Transverse colon (tissue), 4 donors: ENCODE measurements around the gene MAGI1. TPM values are rescaled to one million over a fixed set of nuclear protein-coding genes. Genes with fewer than 3 reads are reported as not detected.

Experiments
- DNase-seq: peaks from one replicate; pipeline ENCODE4 v3.0.0-alpha.2; 2019
- H3K27ac ChIP-seq, 4 donors: fragments of 200-600 bp; sonication (generic); 2 replicates each; pipeline ENCODE4 v1.5.1; 2016 to 2018; ENCODE audit warnings: inconsistent platforms in 4 of 4
- H3K27me3 ChIP-seq: fragments of 200-600 bp; sonication (generic); 2 replicates; pipeline ENCODE4 v1.5.1; 2017; ENCODE audit warnings: inconsistent platforms
- H3K36me3 ChIP-seq, 4 donors: fragments of 200-600 bp; sonication (generic); 2 replicates each; pipeline ENCODE4 v1.5.1; 2017 to 2019; ENCODE audit warnings: inconsistent platforms in 4 of 4
- H3K4me1 ChIP-seq, 4 donors: fragments of 200-600 bp; sonication (generic); 2 replicates each; pipeline ENCODE4 v1.5.1; 2017 to 2020; ENCODE audit warnings: inconsistent platforms in 4 of 4
- H3K4me3 ChIP-seq, 4 donors: fragments of 200-600 bp; sonication (generic); 1 replicate in 1 of 4; 2 replicates in 3 of 4; pipeline versions ENCODE4 v1.5.1 to v1.6.1; 2017 to 2019; ENCODE audit warnings: inconsistent platforms in 4 of 4
- H3K9me3 ChIP-seq, 2 donors: fragments of 200-600 bp; sonication (generic); 2 replicates each; pipeline ENCODE4 v1.5.1; 2017 to 2019; ENCODE audit warnings: inconsistent platforms in 2 of 2
- EP300 ChIP-seq: sonication (generic); formaldehyde crosslinking; IDR thresholded peaks from one replicate; pipeline ENCODE4 v1.6.1; 2017; ENCODE audit warnings: antibody characterized with exemption, low read depth
- POLR2A ChIP-seq: fragments of 450-650 bp; IDR thresholded peaks from one replicate; pipeline ENCODE4 v1.6.1; 2016; ENCODE audit warnings: antibody characterized with exemption, mild to moderate bottlenecking, moderate library complexity
- POLR2AphosphoS5 ChIP-seq, 3 donors: sonication (generic); formaldehyde crosslinking; IDR thresholded peaks; one replicate each; pipeline ENCODE4 v1.6.1; 2016; ENCODE audit warnings: antibody characterized with exemption in 3 of 3
- WGBS, 2 donors: methylation state at CpG; one replicate each; pipeline ENCODE4 v1.1.5; 2018; ENCODE audit warnings: low coverage in 1 of 2; 5-methylcytosine and 5-hydroxymethylcytosine counted together
- in situ Hi-C, 4 donors: fragments of 200-750 bp; cut with MboI; loops; one replicate each; pipeline versions ENCODE4 v1.15.0 to v1.15.1; 2017; ENCODE audit warnings: low sequenced_read_pairs in 3 of 4, low pct_ligation_motif_present in 1 of 4, low pct_unique_long_range_greater_than_20kb in 1 of 4
- intact Hi-C: fragments of 100-400 bp; cut with DNase I; formaldehyde crosslinking; loops from one replicate; pipeline ENCODE4 v1.15.1; 2023; ENCODE audit warnings: low total_unique reads
- total RNA-seq, 4 donors: library from RNA; depleted of rRNA; stranded (reverse); fragments of >200 nt; gene quantifications; one replicate each; pipeline ENCODE4 v1.1.0, GENCODE V29; 2016
- TF ChIP-seq, protein P1 (sequence below), 5 experiments: fragments of 200-600 bp in 3 of 5; fragments of 450-650 bp in 2 of 5; sonication (generic) in 3 of 5; IDR thresholded peaks; 1 replicate in 2 of 5; 2 replicates in 3 of 5; pipeline ENCODE4 v1.5.1; 2016 to 2017; ENCODE audit warnings: antibody characterized with exemption in 5 of 5, inconsistent platforms in 3 of 5, mild to moderate bottlenecking in 2 of 5, moderate library complexity in 1 of 5

Gene MAGI1
- total RNA-seq, 4 donors from 2014 or later, result 50.8 to 190 (median 67.4) TPM

DNA sequence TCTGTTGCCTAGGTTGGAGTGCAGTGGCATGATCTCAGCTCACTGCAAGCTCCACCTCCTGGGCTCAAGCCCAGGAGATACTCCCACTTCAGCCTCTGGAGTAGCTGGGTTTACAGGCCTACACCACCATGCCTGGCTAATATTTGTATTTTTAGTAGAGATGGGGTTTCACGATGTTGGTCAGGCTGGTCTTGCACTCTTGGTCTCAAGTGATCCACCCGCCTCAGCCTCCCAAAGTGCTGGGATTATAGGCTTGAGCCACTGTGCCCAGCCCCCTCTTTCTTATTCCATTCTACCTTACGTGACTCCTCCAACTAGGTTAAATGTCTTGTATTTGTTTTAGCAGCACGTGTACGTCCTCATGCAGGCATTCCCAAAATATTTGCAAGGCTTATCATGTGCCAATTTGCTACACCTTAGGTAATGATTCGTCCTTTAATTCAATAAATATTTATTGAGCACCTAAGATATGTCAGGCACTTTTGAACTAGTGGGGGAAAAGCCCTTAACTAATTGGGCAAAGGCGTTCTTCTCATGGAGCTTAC lies 14.9 kb upstream of the MAGI1 start:
- DNase-seq, result no peak
- TF ChIP-seq, protein P1, sequence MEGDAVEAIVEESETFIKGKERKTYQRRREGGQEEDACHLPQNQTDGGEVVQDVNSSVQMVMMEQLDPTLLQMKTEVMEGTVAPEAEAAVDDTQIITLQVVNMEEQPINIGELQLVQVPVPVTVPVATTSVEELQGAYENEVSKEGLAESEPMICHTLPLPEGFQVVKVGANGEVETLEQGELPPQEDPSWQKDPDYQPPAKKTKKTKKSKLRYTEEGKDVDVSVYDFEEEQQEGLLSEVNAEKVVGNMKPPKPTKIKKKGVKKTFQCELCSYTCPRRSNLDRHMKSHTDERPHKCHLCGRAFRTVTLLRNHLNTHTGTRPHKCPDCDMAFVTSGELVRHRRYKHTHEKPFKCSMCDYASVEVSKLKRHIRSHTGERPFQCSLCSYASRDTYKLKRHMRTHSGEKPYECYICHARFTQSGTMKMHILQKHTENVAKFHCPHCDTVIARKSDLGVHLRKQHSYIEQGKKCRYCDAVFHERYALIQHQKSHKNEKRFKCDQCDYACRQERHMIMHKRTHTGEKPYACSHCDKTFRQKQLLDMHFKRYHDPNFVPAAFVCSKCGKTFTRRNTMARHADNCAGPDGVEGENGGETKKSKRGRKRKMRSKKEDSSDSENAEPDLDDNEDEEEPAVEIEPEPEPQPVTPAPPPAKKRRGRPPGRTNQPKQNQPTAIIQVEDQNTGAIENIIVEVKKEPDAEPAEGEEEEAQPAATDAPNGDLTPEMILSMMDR (IDR thresholded peaks at IDR 0.05), result no peak
- TF ChIP-seq EP300 (no peak), POLR2AphosphoS5 (IDR thresholded peaks at IDR 0.05) (no peak), POLR2A (no peak)
- H3K4me1 ChIP-seq, result peaks cover 0 to 9% (median 4%) of the 10 kb centered on the region in 4 donors
- WGBS, 2 donors, result 57 to 58% methylated on average over 7 of the region's 7 CpGs
- intact Hi-C loops, result no loop called here
- in situ Hi-C loops, result no loop called here
- no peak overlapping the region for H3K4me3 ChIP-seq
- no peak overlapping the region for H3K27ac ChIP-seq
- no peaks in the 10 kb centered on the region for H3K9me3 ChIP-seq
- no peaks in the 10 kb centered on the region for H3K27me3 ChIP-seq
- H3K36me3 ChIP-seq, result no peaks in the 10 kb centered on the region

DNA sequence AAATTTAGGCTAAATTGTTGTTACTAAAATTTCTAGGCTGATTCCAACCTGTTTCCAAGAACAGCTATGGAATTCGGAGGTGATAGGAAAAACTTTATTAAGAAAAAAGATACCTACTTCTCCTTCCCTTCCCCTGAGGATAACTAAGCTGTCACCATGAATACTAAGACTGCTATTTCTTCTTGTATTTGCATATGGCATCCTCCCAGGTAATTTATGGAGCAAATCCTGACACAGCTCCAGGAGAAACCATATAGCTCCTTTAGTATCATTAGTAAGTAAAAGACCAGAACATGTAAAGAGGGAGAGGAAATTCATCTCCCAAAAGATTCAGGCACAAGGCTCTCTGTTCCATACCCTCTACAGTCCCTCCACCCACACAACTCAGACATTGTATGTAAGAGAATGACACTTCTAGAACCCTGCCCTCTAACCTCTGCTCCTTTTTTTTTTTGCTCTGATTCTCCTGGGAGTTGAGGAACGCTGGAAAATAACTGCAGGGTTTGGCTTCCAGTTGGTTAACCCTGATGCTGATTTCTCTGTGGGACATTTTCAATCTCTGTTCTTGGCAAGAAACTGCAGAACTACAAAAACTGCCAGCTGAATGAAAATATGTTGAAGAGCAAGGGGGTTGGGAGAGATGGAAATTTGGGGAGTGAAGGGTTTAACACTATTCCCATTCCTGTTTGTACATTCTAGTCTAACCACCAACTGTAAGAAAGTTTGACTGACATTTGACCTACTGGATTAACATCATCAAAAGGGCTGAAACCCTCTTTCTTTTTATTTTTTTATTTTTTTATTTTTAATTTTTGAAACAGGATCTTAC lies 14.2 kb upstream of the MAGI1 start:
- WGBS, 2 donors, result 55 to 100% methylated on average over 1 to 2 of the region's 2 CpGs
- no peak overlapping the region for H3K27ac ChIP-seq

DNA sequence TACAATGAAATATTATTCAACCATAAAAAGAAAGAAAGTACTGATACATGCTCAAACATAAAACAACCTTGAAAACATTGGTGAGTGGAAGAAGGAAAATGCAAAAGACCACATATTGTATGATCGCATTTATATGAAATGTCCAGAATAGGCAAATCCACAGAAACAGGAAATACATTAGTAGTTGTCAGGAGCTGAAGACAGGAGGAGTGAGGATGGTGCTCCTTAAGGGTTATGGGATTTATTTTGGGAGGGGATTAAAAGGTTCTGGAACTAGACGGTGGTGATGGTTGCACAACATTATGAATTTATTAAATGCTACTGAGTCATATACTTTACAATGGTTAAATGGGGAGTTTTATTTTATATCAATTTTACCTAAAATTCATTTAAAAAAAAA lies 12.1 kb upstream of the MAGI1 start:
- in situ Hi-C loops (no loop called here), intact Hi-C loops (no loop called here)
- H3K27me3 ChIP-seq, result no peaks in the 10 kb centered on the region
- no peak overlapping the region for H3K27ac ChIP-seq
- 88 to 90% methylated on average over 2 of the region's 2 CpGs for WGBS, 2 donors
- TF ChIP-seq POLR2A, result no peak
- TF ChIP-seq POLR2AphosphoS5 (IDR thresholded peaks at IDR 0.05), result no peak
- TF ChIP-seq, protein P1 (IDR thresholded peaks at IDR 0.05), result no peak
- TF ChIP-seq EP300, result no peak
- no peaks in the 10 kb centered on the region for H3K9me3 ChIP-seq
- no peaks in the 10 kb centered on the region for H3K36me3 ChIP-seq
- peaks cover 8 to 19% (median 11%) of the 10 kb centered on the region in 4 donors for H3K4me1 ChIP-seq
- no peak overlapping the region for H3K4me3 ChIP-seq
- no peak for DNase-seq

More for the DNA sequence above, 14.2 kb upstream of the MAGI1 start:
- TF ChIP-seq POLR2A, result no peak
- no peak for TF ChIP-seq POLR2AphosphoS5 (IDR thresholded peaks at IDR 0.05)
- TF ChIP-seq, protein P1 (IDR thresholded peaks at IDR 0.05), result no peak
- TF ChIP-seq EP300, result no peak
- Histone ChIP-seq H3K27me3 (no peaks in the 10 kb centered on the region), H3K4me3 (no peak overlapping the region), H3K9me3 (no peaks in the 10 kb centered on the region), H3K36me3 (no peaks in the 10 kb centered on the region), H3K4me1 (peaks cover under 1 to 13% (median 6%) of the 10 kb centered on the region in 4 donors)
- intact Hi-C loops (no loop called here), in situ Hi-C loops (no loop called here)
- no peak for DNase-seq

DNA sequence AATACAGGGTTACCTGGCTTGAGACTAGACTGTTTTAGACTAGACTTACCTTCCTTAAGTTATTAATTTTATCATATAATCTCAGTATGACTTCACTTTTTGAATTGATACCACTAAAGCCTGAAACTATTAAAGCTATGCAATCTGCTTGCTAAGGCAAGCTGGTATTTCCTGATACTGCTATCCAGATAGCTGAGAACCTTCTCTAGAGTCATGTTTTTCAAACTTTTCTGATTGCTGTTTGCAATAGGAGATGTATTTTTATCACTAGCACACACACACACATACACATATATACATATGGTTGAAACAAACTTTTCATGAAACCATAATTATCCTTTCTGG lies 9.3 kb upstream of the MAGI1 start:
- Histone ChIP-seq H3K36me3 (no peaks in the 10 kb centered on the region), H3K4me3 (no peak overlapping the region), H3K9me3 (no peaks in the 10 kb centered on the region), H3K4me1 (peaks cover 8 to 14% (median 10%) of the 10 kb centered on the region in 4 donors), H3K27ac (peak overlapping the region in 2 of 4 donors; percentile 1 to 41), H3K27me3 (no peaks in the 10 kb centered on the region)
- in situ Hi-C loops (no loop called here), intact Hi-C loops (loop anchor here (10.0 kb wide), 1 partner anchor 263 kb away; no protein-coding TSS in a partner anchor)
- TF ChIP-seq POLR2AphosphoS5 (IDR thresholded peaks at IDR 0.05) (no peak), EP300 (no peak), POLR2A (no peak)
- TF ChIP-seq, protein P1 (IDR thresholded peaks at IDR 0.05), result no peak
- no peak for DNase-seq
